DOHH2 (cell line): Measurements from ENCODE around the gene ZP3.

ENCODE experiments used
- CTCF ChIP-seq: fragments of 200-600 bp; sonication (generic); IDR thresholded peaks from one replicate; pipeline ENCODE4 v1.5.1; 2014; ENCODE audit warnings: antibody characterized with exemption, mild to moderate bottlenecking, low read depth, low read length; ENCODE audit not compliant: poor library complexity, severe bottlenecking
- EZH2phosphoT487 ChIP-seq: fragments of 200-600 bp; sonication (generic); IDR thresholded peaks from 2 replicates; pipeline ENCODE4 v1.6.1; 2017; ENCODE audit warnings: borderline replicate concordance, mild to moderate bottlenecking, antibody characterized with exemption, low read length, moderate library complexity, mixed read lengths

GRCh38 chr7:76383089-76383944, 41.4 kb upstream of the ZP3 start:
- TF ChIP-seq EZH2phosphoT487 (no peak), CTCF (no peak)
